ENCODE measurements around the gene BCL2L1. TPM values are rescaled to one million over a fixed set of nuclear protein-coding genes. Genes with fewer than 3 reads are reported as not detected.
"Not testable (repeated sequence)": the region's sequence is repeated elsewhere in the genome, so short reads cannot be mapped to it uniquely, and the experiment has no call there.

The BCL2L1 gene
- total RNA-seq, 1 donor from 2014 or later: 174 TPM

- intact Hi-C loops (cut with DNase I): no loop called here
- no peak for ATAC-seq
These were observed 28.5 kb upstream of the BCL2L1 start for GRCh38 chr20:31751126-31751525.

GRCh38 chr20:31749223-31749622, 26.6 kb upstream of the BCL2L1 start:
- H3K9me3 ChIP-seq: no peaks in the 10 kb centered on the region
- H3K36me3 ChIP-seq: no peaks in the 10 kb centered on the region
- no peak overlapping the region for H3K4me3 ChIP-seq
- TF ChIP-seq CTCF (IDR thresholded peaks at IDR 0.05): no peak
- DNase-seq (no peak), ATAC-seq (no peak)
- H3K27ac ChIP-seq: no peak overlapping the region
- H3K4me1 ChIP-seq: no peaks in the 10 kb centered on the region
- intact Hi-C loops (cut with DNase I): no loop called here
- no peaks in the 10 kb centered on the region for H3K27me3 ChIP-seq

More at GRCh38 chr20:31751126-31751525, 28.5 kb upstream of the BCL2L1 start:
- no peaks in the 10 kb centered on the region for H3K36me3 ChIP-seq
- H3K4me3 ChIP-seq: no peak overlapping the region
- H3K4me1 ChIP-seq: no peaks in the 10 kb centered on the region
- DNase-seq: no peak
- no peaks in the 10 kb centered on the region for H3K9me3 ChIP-seq
- H3K27me3 ChIP-seq: no peaks in the 10 kb centered on the region
- no peak for TF ChIP-seq CTCF (IDR thresholded peaks at IDR 0.05)
- no peak overlapping the region for H3K27ac ChIP-seq

GRCh38 chr20:31747640-31748039, 25.0 kb upstream of the BCL2L1 start:
- ATAC-seq (no peak), DNase-seq (no peak)
- intact Hi-C loops (cut with DNase I): no loop called here
- Histone ChIP-seq H3K27ac (no peak overlapping the region), H3K36me3 (no peaks in the 10 kb centered on the region), H3K9me3 (no peaks in the 10 kb centered on the region), H3K4me3 (no peak overlapping the region), H3K4me1 (no peaks in the 10 kb centered on the region), H3K27me3 (no peaks in the 10 kb centered on the region)
- TF ChIP-seq CTCF (IDR thresholded peaks at IDR 0.05): no peak

GRCh38 chr20:31747028-31747427, 24.4 kb upstream of the BCL2L1 start:
- H3K36me3 ChIP-seq; H3K27me3 ChIP-seq; DNase-seq; ATAC-seq; H3K27ac ChIP-seq; H3K9me3 ChIP-seq; H3K4me3 ChIP-seq; intact Hi-C loops (cut with DNase I); H3K4me1 ChIP-seq: not testable (repeated sequence)

- no peaks in the 10 kb centered on the region for H3K4me1 ChIP-seq
- no peak overlapping the region for H3K27ac ChIP-seq
- intact Hi-C loops (cut with DNase I): no loop called here
- ATAC-seq (no peak), DNase-seq (no peak)
- no peaks in the 10 kb centered on the region for H3K9me3 ChIP-seq
- no peak overlapping the region for H3K4me3 ChIP-seq
- no peaks in the 10 kb centered on the region for H3K27me3 ChIP-seq
- TF ChIP-seq CTCF (IDR thresholded peaks at IDR 0.05): no peak
- H3K36me3 ChIP-seq: no peaks in the 10 kb centered on the region
These were observed 23.6 kb upstream of the BCL2L1 start for GRCh38 chr20:31746068-31746878.

- intact Hi-C loops (cut with DNase I): no loop called here
- DNase-seq (no peak), ATAC-seq (no peak)
- TF ChIP-seq CTCF (IDR thresholded peaks at IDR 0.05): no peak
- Histone ChIP-seq H3K4me1 (no peaks in the 10 kb centered on the region), H3K9me3 (no peaks in the 10 kb centered on the region), H3K4me3 (no peak overlapping the region), H3K27ac (no peak overlapping the region), H3K27me3 (no peaks in the 10 kb centered on the region), H3K36me3 (no peaks in the 10 kb centered on the region)
These were observed 18.1 kb upstream of the BCL2L1 start for GRCh38 chr20:31740656-31741323.

All from upper lobe of right lung (tissue), 1 donor.